Left ventricle myocardium inferior (tissue), 1 donor: ENCODE measurements around the gene CUTA. TPM values are rescaled to one million over a fixed set of nuclear protein-coding genes. Genes with fewer than 3 reads are reported as not detected.

ENCODE experiments used
- DNase-seq: peaks from one replicate; pipeline ENCODE4 v3.0.0-alpha.2; 2020
- H3K27ac ChIP-seq: fragments of 200-600 bp; replicated peaks from 2 replicates; pipeline ENCODE4 v1.8.0; 2021
- H3K27me3 ChIP-seq: fragments of 200-600 bp; 2 replicates; pipeline ENCODE4 v1.8.0; 2021; ENCODE audit warnings: low read depth
- H3K36me3 ChIP-seq: fragments of 200-600 bp; 2 replicates; pipeline ENCODE4 v1.8.0; 2021
- H3K4me1 ChIP-seq: fragments of 200-600 bp; 2 replicates; pipeline ENCODE4 v1.8.0; 2021
- H3K4me3 ChIP-seq: fragments of 200-600 bp; 2 replicates; pipeline ENCODE4 v1.8.0; 2021; ENCODE audit warnings: mild to moderate bottlenecking, moderate library complexity
- H3K9me3 ChIP-seq: fragments of 200-600 bp; replicated peaks from 2 replicates; pipeline ENCODE4 v1.8.0; 2021
- CTCF ChIP-seq: fragments of 200-600 bp; IDR thresholded peaks from 2 replicates; pipeline ENCODE4 v1.8.0; 2021; ENCODE audit warnings: antibody characterized with exemption, mild to moderate bottlenecking, borderline replicate concordance
- intact Hi-C: fragments of 100-400 bp; cut with micrococcal nuclease; formaldehyde crosslinking; loops from one replicate; pipeline ENCODE4 v1.11.0; 2022
- total RNA-seq: library from RNA; stranded (reverse); fragmentation: NEBNext Ultra II Directional; extraction: Animal tissue kit (Norgen Biotek cat#: 25700); gene quantifications from one replicate; pipeline ENCODE4 v1.2.1, GENCODE V29; 2021
- donor health status: DM: no; HTN: yes; CAD: no; lungs with severe emphysema.

Gene CUTA
- total RNA-seq, 1 donor from 2014 or later = 107 TPM

- Histone ChIP-seq H3K27me3 (no peaks in the 10 kb centered on the region), H3K9me3 (no peaks in the 10 kb centered on the region), H3K36me3 (peaks cover 51% of the 10 kb centered on the region), H3K4me1 (peaks cover 5% of the 10 kb centered on the region), H3K27ac (no peak overlapping the region), H3K4me3 (no peak overlapping the region)
- intact Hi-C loops = no loop called here
- no peak for TF ChIP-seq CTCF
- no peak for DNase-seq
Measured at GRCh38 chr6:33438978-33439594, 21.2 kb upstream of the CUTA start.

- H3K9me3 ChIP-seq = no peaks in the 10 kb centered on the region
- peaks cover 42% of the 10 kb centered on the region for H3K36me3 ChIP-seq
- DNase-seq = no peak
- TF ChIP-seq CTCF = no peak
- peaks cover 19% of the 10 kb centered on the region for H3K4me1 ChIP-seq
- no peak overlapping the region for H3K4me3 ChIP-seq
- H3K27ac ChIP-seq = no peak overlapping the region
- no peaks in the 10 kb centered on the region for H3K27me3 ChIP-seq
- intact Hi-C loops = no loop called here
Measured at GRCh38 chr6:33437666-33438065, 19.8 kb upstream of the CUTA start.

GRCh38 chr6:33434961-33435360 is 17.1 kb upstream of the CUTA start:
- intact Hi-C loops = no loop called here
- no peak for DNase-seq
- H3K36me3 ChIP-seq = peaks cover 35% of the 10 kb centered on the region

GRCh38 chr6:33433544-33434191 is 15.8 kb upstream of the CUTA start:
- intact Hi-C loops = no loop called here
- no peak for DNase-seq
- Histone ChIP-seq H3K4me1 (peaks cover 53% of the 10 kb centered on the region), H3K36me3 (peaks cover 35% of the 10 kb centered on the region), H3K27me3 (no peaks in the 10 kb centered on the region), H3K9me3 (no peaks in the 10 kb centered on the region), H3K27ac (peak overlapping the region; percentile 24), H3K4me3 (peak overlapping the region; percentile 17)
- TF ChIP-seq CTCF = no peak

More at GRCh38 chr6:33434961-33435360, 17.1 kb upstream of the CUTA start:
- peaks cover 40% of the 10 kb centered on the region for H3K4me1 ChIP-seq
- no peaks in the 10 kb centered on the region for H3K27me3 ChIP-seq
- H3K27ac ChIP-seq = no peak overlapping the region
- no peaks in the 10 kb centered on the region for H3K9me3 ChIP-seq
- H3K4me3 ChIP-seq = no peak overlapping the region
- no peak for TF ChIP-seq CTCF

GRCh38 chr6:33433001-33433543 is 15.2 kb upstream of the CUTA start:
- H3K27me3 ChIP-seq = no peaks in the 10 kb centered on the region
- TF ChIP-seq CTCF = no peak
- H3K9me3 ChIP-seq = no peaks in the 10 kb centered on the region
- DNase-seq = no peak
- peaks cover 31% of the 10 kb centered on the region for H3K36me3 ChIP-seq
- intact Hi-C loops = no loop called here
- H3K4me1 ChIP-seq = peaks cover 59% of the 10 kb centered on the region
- H3K4me3 ChIP-seq = no peak overlapping the region
- H3K27ac ChIP-seq = peak overlapping the region; percentile 24
